SU-DHL-6 (cell line): ENCODE results near the gene WAC.

Experiments used
- H2AFZ ChIP-seq: fragments of 200-600 bp; sonication (generic); 2 replicates; pipeline ENCODE4 v1.6.1; 2014; ENCODE audit warnings: low read depth, mild to moderate bottlenecking, moderate library complexity, mixed read lengths, antibody characterized with exemption, low read length; ENCODE audit not compliant: severe bottlenecking
- H3F3A ChIP-seq: fragments of 200-600 bp; shearing (Covaris generic); 2 replicates; pipeline ENCODE4 v1.6.0; 2016; ENCODE audit warnings: antibody characterized with exemption, mild to moderate bottlenecking; ENCODE audit not compliant: insufficient read depth
- H3K27ac ChIP-seq: fragments of 200-600 bp; sonication (generic); 2 replicates; pipeline ENCODE4 v1.5.1; 2016; ENCODE audit warnings: low read depth, mild to moderate bottlenecking, low read length, moderate library complexity, mixed read lengths
- H3K27me3 ChIP-seq: fragments of 200-600 bp; sonication (generic), shearing (Covaris generic); 2 replicates; pipeline ENCODE4 v1.6.0; 2014; ENCODE audit warnings: mild to moderate bottlenecking, low read length
- H3K36me3 ChIP-seq: fragments of 200-600 bp; sonication (generic); 2 replicates; pipeline ENCODE4 v1.6.1; 2014; ENCODE audit warnings: mild to moderate bottlenecking, low read length, mixed read lengths
- H3K4me2 ChIP-seq: fragments of 300-600, 200-600 bp; shearing (Covaris generic), sonication (generic); 2 replicates; pipeline ENCODE4 v1.6.0; 2014; ENCODE audit warnings: low read length, low read depth, mild to moderate bottlenecking; ENCODE audit not compliant: poor library complexity, severe bottlenecking
- H3K4me3 ChIP-seq: fragments of 200-600 bp; sonication (generic); 2 replicates; pipeline ENCODE4 v1.5.1; 2014; ENCODE audit warnings: antibody characterized with exemption, low read length, mild to moderate bottlenecking, mixed read lengths; ENCODE audit not compliant: insufficient read depth, poor library complexity, severe bottlenecking
- H3K79me2 ChIP-seq: fragments of 200-600 bp; sonication (generic); 2 replicates; pipeline ENCODE4 v1.6.1; 2014; ENCODE audit warnings: mild to moderate bottlenecking, low read length, moderate library complexity; ENCODE audit not compliant: insufficient read depth
- H3K9ac ChIP-seq: fragments of 200-600 bp; sonication (generic); 2 replicates; pipeline ENCODE4 v1.7.0; 2014; ENCODE audit warnings: mild to moderate bottlenecking, low read length
- H3K9me2 ChIP-seq: fragments of 200-600 bp; sonication (generic); replicated peaks from 2 replicates; pipeline ENCODE4 v1.6.1; 2014; ENCODE audit warnings: low read length; ENCODE audit not compliant: insufficient read depth
- H3K9me3 ChIP-seq: fragments of 200-600 bp; sonication (generic); 2 replicates; pipeline ENCODE4 v1.6.1; 2014; ENCODE audit warnings: low read length, mixed read lengths; ENCODE audit not compliant: insufficient read depth
- H4K20me1 ChIP-seq: fragments of 200-600 bp; sonication (generic); 2 replicates; pipeline ENCODE4 v1.6.1; 2014; ENCODE audit warnings: low read depth, mild to moderate bottlenecking, antibody characterized with exemption, low read length, moderate library complexity, mixed read lengths
- CTCF ChIP-seq: fragments of 200-600 bp; sonication (generic); IDR thresholded peaks from one replicate; pipeline ENCODE4 v1.5.1; 2017; ENCODE audit warnings: antibody characterized with exemption, mild to moderate bottlenecking, low read length, moderate library complexity; ENCODE audit not compliant: insufficient read depth, poor library complexity, severe bottlenecking
- EZH2phosphoT487 ChIP-seq: fragments of 200-600 bp; sonication (generic), shearing (Covaris generic); conservative IDR thresholded peaks from 2 replicates; pipeline ENCODE4 v1.6.1; 2018; ENCODE audit warnings: mild to moderate bottlenecking, antibody characterized with exemption, low read length, moderate library complexity, mixed read lengths

WAC gene

GRCh38 chr10:28586176-28586575 lies 53.3 kb downstream of the WAC start:
- no peak overlapping the region for H3K27ac ChIP-seq
- no peak overlapping the region for H3K9ac ChIP-seq
- no peaks in the 10 kb centered on the region for H3K9me2 ChIP-seq
- no peaks in the 10 kb centered on the region for H3K27me3 ChIP-seq
- no peak overlapping the region for H3K4me2 ChIP-seq
- TF ChIP-seq CTCF: no peak
- no peak for TF ChIP-seq EZH2phosphoT487
- peaks cover 55% of the 10 kb centered on the region for H4K20me1 ChIP-seq
- peaks cover 99% of the 10 kb centered on the region for H3K79me2 ChIP-seq
- no peaks in the 10 kb centered on the region for H3K9me3 ChIP-seq
- H2AFZ ChIP-seq: no peak overlapping the region
- peaks cover 73% of the 10 kb centered on the region for H3K36me3 ChIP-seq
- H3K4me3 ChIP-seq: no peak overlapping the region
- no peaks in the 10 kb centered on the region for H3F3A ChIP-seq

GRCh38 chr10:28587270-28587969 lies 54.5 kb downstream of the WAC start:
- Histone ChIP-seq H3K27ac (no peak overlapping the region), H2AFZ (no peak overlapping the region), H4K20me1 (peaks cover 54% of the 10 kb centered on the region), H3F3A (no peaks in the 10 kb centered on the region), H3K9me2 (no peaks in the 10 kb centered on the region), H3K4me2 (no peak overlapping the region), H3K9ac (no peak overlapping the region), H3K79me2 (peaks cover 99% of the 10 kb centered on the region), H3K4me3 (no peak overlapping the region), H3K36me3 (peaks cover 77% of the 10 kb centered on the region), H3K9me3 (no peaks in the 10 kb centered on the region), H3K27me3 (no peaks in the 10 kb centered on the region)
- no peak for TF ChIP-seq CTCF
- TF ChIP-seq EZH2phosphoT487: no peak

GRCh38 chr10:28587970-28588290 lies 55.0 kb downstream of the WAC start:
- no peak overlapping the region for H3K27ac ChIP-seq
- H3K9me2 ChIP-seq: no peaks in the 10 kb centered on the region
- H3K9me3 ChIP-seq: no peaks in the 10 kb centered on the region
- H3K79me2 ChIP-seq: peaks cover 99% of the 10 kb centered on the region
- H4K20me1 ChIP-seq: peaks cover 54% of the 10 kb centered on the region
- H3K9ac ChIP-seq: no peak overlapping the region
- H3K4me2 ChIP-seq: no peak overlapping the region
- TF ChIP-seq CTCF: no peak
- H3K27me3 ChIP-seq: no peaks in the 10 kb centered on the region
- peaks cover under 1% of the 10 kb centered on the region; the same call in 1 of the 2 replicates for H3F3A ChIP-seq
- H3K36me3 ChIP-seq: peaks cover 76% of the 10 kb centered on the region
- H3K4me3 ChIP-seq: no peak overlapping the region
- no peak overlapping the region for H2AFZ ChIP-seq
